Ovary (tissue), 3 donors: Measurements from ENCODE around the gene DIP2C.

Source experiments
- CTCF ChIP-seq, 3 donors: fragments of 450-650 bp in 2 of 3; fragments of 200-600 bp in 1 of 3; IDR thresholded peaks; one replicate each; pipeline versions ENCODE4 v1.5.1 to v1.8.0; 2016 to 2022; ENCODE audit warnings: antibody characterized with exemption in 3 of 3, mild to moderate bottlenecking in 1 of 3
- POLR2A ChIP-seq: fragments of 450-650 bp; IDR thresholded peaks from one replicate; pipeline ENCODE4 v1.6.1; 2017; ENCODE audit warnings: antibody characterized with exemption, mild to moderate bottlenecking, moderate library complexity
- donor health status: DM: no; HTN: no; CAD: no.

GRCh38 chr10:361203-362081, 328.0 kb downstream of the DIP2C start:
- no peak for TF ChIP-seq POLR2A
- no peak for TF ChIP-seq CTCF (IDR thresholded peaks at IDR 0.05)
